Mesothelial cell of epicardium (in vitro differentiated cells): Measurements from ENCODE around the gene PSAP. TPM values are rescaled to one million over a fixed set of nuclear protein-coding genes. Genes with fewer than 3 reads are reported as not detected.

Experiments used
- DNase-seq, 2 experiments: peaks; one replicate each; pipeline ENCODE4 v3.0.0; 2021; ENCODE audit warnings: low spot score in 2 of 2; ENCODE audit not compliant: unreplicated experiment in 2 of 2
- H3K27ac Mint-ChIP-seq: 2 replicates; pipeline ENCODE4 v1.8.0; 2021; ENCODE audit warnings: mixed read lengths
- H3K27me3 Mint-ChIP-seq: 2 replicates; pipeline ENCODE4 v1.8.0; 2021; ENCODE audit warnings: low read depth, mixed read lengths
- H3K36me3 Mint-ChIP-seq: 2 replicates; pipeline ENCODE4 v1.8.0; 2021; ENCODE audit warnings: mixed read lengths
- H3K4me1 Mint-ChIP-seq: 2 replicates; pipeline ENCODE4 v1.8.0; 2021; ENCODE audit warnings: mixed read lengths
- H3K4me3 Mint-ChIP-seq: 2 replicates; pipeline ENCODE4 v1.8.0; 2021; ENCODE audit warnings: mild to moderate bottlenecking, moderate library complexity, mixed read lengths
- H3K9me3 Mint-ChIP-seq: 2 replicates; pipeline ENCODE4 v1.8.0; 2021; ENCODE audit warnings: mixed read lengths
- CTCF ChIP-seq: fragments of 200-600 bp; sonication (generic); IDR thresholded peaks from one replicate; pipeline ENCODE4 v1.5.0; 2021; ENCODE audit warnings: antibody characterized with exemption; ENCODE audit not compliant: unreplicated experiment
- total RNA-seq: library from RNA; stranded (reverse); gene quantifications from 3 replicates; pipeline ENCODE4 v1.2.1, GENCODE V29; 2021

The PSAP gene
- total RNA-seq, 1 donor from 2014 or later: 574 TPM

GRCh38 chr10:71807557-71808510 lies 43.2 kb downstream of the PSAP start:
- Mint-ChIP-seq H3K9me3 (no peaks in the 10 kb centered on the region), H3K27ac (no peak overlapping the region), H3K36me3 (no peaks in the 10 kb centered on the region), H3K4me3 (no peak overlapping the region), H3K4me1 (peaks cover 12% of the 10 kb centered on the region), H3K27me3 (peaks cover 35% of the 10 kb centered on the region)
- DNase-seq: no peak
- no peak for TF ChIP-seq CTCF

- H3K4me3 Mint-ChIP-seq: no peak overlapping the region
- peaks cover 5% of the 10 kb centered on the region for H3K4me1 Mint-ChIP-seq
- TF ChIP-seq CTCF: no peak
- H3K36me3 Mint-ChIP-seq: no peaks in the 10 kb centered on the region
- peaks cover 35% of the 10 kb centered on the region for H3K27me3 Mint-ChIP-seq
- H3K27ac Mint-ChIP-seq: no peak overlapping the region
- no peak for DNase-seq
- no peaks in the 10 kb centered on the region for H3K9me3 Mint-ChIP-seq
These were observed 44.1 kb downstream of the PSAP start for GRCh38 chr10:71806704-71807556.

- H3K36me3 Mint-ChIP-seq: no peaks in the 10 kb centered on the region
- DNase-seq: no peak
- peaks cover 5% of the 10 kb centered on the region for H3K4me1 Mint-ChIP-seq
- H3K4me3 Mint-ChIP-seq: no peak overlapping the region
- no peak for TF ChIP-seq CTCF
- no peak overlapping the region for H3K27ac Mint-ChIP-seq
- no peaks in the 10 kb centered on the region for H3K9me3 Mint-ChIP-seq
- peaks cover 35% of the 10 kb centered on the region for H3K27me3 Mint-ChIP-seq
These were observed 45.0 kb downstream of the PSAP start for GRCh38 chr10:71805776-71806703.

GRCh38 chr10:71804077-71804476 lies 47.0 kb downstream of the PSAP start:
- H3K4me3 Mint-ChIP-seq: no peak overlapping the region
- no peak for DNase-seq
- no peak for TF ChIP-seq CTCF
- H3K27me3 Mint-ChIP-seq: peaks cover 37% of the 10 kb centered on the region
- H3K4me1 Mint-ChIP-seq: peaks cover 5% of the 10 kb centered on the region
- no peaks in the 10 kb centered on the region for H3K36me3 Mint-ChIP-seq
- no peaks in the 10 kb centered on the region for H3K9me3 Mint-ChIP-seq
- H3K27ac Mint-ChIP-seq: no peak overlapping the region
